Epithelial cell of prostate (primary cell): ENCODE results near the gene SLC35B4.
"Not testable (repeated sequence)": the region's sequence is repeated elsewhere in the genome, so short reads cannot be mapped to it uniquely, and the experiment has no call there.

Experiments
- DNase-seq: peaks from one replicate; pipeline ENCODE4 v3.0.0-alpha.2; 2011; ENCODE audit warnings: low read depth, low spot score
- H3K27ac ChIP-seq: fragments of 450-650 bp; 2 replicates; pipeline ENCODE4 v1.5.1; 2017; ENCODE audit warnings: mild to moderate bottlenecking

Gene SLC35B4

DNA sequence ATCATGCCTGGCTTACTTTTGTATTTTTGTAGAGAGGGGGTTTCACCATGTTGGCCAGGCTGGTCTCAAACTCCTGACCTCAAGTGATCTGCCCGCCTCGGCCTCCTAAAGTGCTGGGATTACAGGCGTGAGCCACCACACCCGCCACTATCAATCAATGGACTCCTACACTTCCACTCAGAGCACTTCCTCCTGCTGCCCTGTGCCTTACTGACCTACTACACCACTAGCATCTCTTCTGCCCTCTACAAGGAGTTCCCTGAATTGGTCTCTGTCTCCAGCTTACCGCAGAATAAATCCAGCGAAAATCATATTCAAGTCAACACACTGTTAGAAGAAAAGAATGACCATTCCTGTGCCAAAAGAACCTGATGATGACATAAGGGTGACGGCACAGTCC, 20.7 kb downstream of the SLC35B4 start:
- H3K27ac ChIP-seq, DNase-seq: not testable (repeated sequence)

DNA sequence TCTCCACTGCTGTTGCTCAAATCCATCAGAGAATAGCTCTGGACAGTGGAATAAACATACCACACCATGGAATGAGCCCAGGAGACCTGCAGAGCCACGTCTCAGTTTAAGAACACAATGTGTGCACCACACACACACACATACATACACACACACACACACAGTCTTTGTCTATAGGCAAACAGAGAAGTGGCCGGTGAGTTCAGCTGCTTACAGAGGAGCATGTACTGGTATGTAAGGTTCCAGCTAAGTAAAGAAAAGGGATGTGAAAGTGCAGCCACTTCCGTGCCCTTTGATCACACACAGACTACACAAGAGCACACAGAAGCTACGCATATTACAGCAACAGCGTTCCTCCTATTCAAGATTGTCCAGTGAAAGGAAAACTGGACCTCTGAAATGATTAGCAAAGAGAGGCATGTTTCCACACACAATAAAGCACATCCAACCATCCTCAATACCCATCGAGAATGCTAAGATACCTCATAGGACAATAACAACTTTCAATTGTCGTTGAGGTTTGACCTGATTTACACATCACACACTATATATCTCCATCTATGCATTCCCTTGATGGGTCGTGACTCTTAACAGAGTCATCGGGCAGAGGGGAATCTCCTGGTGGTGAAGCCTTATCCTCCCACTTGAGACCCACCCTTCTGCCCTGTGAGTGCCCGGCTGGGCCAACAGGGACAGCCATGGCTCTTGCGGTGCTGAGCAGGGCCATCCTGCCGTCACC, 23.6 kb downstream of the SLC35B4 start:
- DNase-seq, result no peak

DNA sequence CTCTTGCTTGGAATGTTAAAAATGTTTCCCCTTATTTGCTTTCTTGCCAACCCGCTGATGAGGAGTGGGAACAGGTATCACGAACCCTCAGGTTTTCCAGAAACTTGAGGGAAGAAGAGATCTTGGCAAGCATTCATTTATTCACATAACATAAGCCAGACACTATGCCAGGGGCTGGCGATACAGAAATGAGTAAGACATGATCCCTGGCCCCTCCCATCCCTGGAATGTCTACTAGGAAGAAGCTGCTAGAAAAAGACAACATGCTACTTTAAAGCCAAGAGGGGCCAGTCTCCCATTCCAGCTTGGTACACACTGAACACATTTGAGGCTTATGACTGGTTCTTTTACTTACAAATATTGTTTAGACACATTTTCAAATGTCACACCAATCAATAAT, 26.4 kb downstream of the SLC35B4 start:
- DNase-seq, result peak; percentile 20
- H3K27ac ChIP-seq, result peak overlapping the region; percentile 6

More for the DNA sequence above, 23.6 kb downstream of the SLC35B4 start:
- no peak overlapping the region for H3K27ac ChIP-seq

DNA sequence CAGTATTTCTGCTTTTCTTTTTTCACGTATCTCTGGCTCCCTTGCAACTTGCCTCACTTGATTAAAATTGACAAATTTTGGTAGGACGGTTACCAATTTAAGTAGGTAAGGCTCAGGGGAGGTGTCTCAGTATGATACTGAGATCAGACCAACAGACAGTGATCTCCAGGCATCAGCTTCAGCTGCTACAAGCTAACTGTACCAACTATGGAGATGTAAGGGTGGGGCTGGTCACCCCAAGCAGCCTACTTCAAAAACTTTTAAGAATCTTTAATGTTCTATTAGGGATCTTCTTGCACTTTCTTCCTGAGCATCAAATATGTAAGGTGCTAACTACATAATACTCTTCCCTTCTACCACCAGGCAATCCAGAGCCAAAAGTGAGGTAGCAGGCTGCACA, 26.9 kb downstream of the SLC35B4 start:
- no peak for DNase-seq
- H3K27ac ChIP-seq, result no peak overlapping the region

DNA sequence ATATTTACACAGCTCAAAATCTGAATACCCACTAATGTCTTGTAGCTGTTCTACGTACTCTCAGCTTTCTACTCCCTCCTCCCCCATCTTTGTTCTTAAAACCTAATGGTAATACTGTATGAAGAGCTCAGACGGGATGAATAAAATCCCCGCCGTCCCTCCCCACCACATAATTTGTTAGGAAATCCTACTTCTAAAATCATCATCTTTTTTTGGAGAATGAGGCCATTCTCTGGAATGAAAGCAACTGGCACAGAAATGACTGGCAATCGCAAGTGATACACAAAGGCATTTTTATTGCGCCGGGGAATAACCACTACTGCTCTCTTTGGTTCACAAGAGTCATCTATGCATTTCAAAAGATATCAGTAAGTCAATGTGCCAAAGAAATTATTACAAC, 27.3 kb downstream of the SLC35B4 start:
- no peak for DNase-seq
- H3K27ac ChIP-seq, result no peak overlapping the region

DNA sequence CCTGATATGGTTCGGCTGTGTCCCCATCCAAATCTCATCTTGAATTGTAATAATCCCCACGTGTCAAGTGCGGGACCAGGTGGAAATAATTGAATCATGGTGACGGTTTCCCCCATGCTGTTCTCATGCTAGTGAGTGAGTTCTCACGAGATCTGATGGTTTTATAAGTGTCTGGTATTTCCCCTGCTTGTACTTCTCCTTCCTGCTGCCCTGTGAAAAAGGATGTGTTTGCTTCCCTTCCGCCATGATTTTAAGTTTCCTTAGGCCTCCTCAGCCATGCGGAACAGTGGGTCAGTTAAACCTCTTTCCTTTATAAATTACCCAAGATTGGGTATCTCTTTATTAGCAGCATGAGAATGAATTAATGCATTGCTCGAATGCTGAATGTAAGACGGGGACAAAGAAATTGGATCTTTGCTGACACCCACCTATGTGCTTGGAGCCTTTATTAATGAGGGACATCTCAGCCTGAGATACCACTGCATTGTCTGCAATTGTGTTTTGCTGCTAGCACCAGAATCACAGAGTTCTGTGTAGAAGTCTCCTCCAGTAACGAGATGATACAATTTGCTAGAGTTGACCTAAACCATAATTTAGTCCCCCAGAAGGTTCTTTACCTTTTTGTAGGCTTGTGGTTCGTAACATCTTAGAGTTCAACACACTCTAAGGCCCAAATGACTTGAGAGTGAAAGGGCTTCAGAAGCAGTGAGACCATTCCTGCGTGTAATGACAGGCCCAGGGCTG, 28.6 kb downstream of the SLC35B4 start:
- DNase-seq, result no peak
- no peak overlapping the region for H3K27ac ChIP-seq

DNA sequence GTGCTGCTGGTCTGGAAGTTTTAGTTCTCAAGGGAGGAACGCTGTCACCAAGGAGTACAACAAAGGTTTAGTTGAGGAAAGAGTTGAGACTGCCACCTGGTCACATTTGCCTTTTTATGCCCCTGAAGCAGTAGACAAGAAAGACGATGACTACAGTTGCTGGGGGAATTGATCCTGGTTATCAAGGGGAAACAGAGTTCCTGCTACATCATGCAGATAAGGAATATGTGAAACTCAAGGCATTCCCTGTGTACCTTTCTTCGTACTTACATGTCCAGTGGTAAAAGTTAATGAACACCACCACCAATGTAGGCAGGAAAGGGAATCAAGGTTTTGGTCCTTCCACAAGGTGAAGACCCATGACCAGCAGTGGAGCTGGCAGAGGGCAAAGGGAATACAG, 31.8 kb downstream of the SLC35B4 start:
- H3K27ac ChIP-seq, result no peak overlapping the region
- DNase-seq, result no peak

DNA sequence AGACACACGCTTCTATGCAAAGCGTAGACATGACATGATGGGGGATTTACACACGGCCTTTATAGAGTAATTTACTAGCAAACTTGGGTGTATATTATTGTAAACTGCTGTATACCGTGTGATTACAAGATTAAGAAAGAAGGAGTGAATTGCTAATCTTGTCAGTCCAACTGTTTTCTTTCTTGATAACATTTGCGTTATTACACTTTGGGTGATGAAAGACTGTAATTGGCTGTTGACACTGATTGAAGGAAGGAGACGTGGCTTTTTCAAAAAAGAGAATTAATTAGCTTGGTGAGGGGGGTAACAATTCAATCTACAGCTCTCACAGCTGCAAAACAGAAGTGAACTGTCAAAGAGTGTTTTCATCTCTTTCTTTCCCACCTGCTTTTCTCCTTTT, 32.7 kb downstream of the SLC35B4 start:
- no peak overlapping the region for H3K27ac ChIP-seq
- DNase-seq, result no peak

DNA sequence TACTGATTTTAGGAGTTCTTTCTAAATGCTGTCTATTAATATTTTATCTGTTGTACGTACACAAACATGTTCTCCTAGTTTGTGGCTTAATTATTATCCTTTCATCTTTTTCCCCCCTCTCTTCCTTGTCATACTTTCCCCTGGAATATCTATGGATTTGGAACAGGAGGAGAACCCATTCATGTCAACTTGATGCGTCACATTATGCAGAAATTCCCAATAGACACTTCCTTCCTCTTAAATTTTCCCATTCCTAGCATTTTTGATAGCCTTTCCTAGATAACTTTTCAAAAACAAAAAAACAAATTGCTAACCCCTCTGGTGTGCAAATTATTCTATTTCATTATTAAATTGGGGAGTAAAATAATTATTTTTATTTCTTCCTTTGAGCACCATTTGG, 36.2 kb downstream of the SLC35B4 start:
- no peak for DNase-seq
- no peak overlapping the region for H3K27ac ChIP-seq

DNA sequence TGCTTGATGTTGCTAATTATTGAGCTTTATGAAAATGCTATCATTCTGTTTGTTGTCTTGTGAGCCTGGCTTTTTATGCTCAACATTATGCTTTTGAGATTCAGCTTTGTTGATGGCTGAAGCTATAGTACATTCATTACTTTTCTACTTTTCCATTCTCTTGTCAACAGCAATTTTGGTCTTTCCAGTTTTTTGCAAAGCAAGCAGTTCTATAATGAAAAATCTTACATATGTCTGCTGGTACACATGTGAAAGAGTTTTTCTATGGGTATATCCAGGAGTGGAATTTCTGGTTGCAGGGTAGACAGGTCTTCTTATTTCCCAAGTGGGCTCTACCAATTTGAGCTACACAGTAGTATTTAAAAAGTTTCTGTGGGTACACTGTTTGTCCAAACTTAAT, 36.8 kb downstream of the SLC35B4 start:
- DNase-seq, result no peak

DNA sequence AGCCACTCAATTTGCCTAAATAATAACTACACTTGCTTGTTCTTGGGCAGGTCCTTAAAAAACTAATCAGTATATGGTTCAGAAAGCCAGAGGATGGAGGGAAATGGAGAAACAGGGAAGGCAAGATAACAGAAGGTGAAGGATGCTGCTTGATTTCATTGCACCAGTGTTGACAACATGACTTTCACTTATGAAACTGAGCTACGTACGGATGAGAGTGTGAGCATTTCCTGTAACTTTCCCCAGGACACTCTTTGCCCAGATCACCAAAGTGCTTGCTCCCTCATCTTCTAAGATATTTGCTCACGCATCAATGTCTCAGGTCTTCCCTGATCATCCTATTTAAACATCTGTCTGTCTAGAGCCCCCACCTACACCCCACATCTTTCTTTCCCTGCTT, 37.4 kb downstream of the SLC35B4 start:
- H3K27ac ChIP-seq, result no peak overlapping the region
- no peak for DNase-seq

More for the DNA sequence above, 36.8 kb downstream of the SLC35B4 start:
- no peak overlapping the region for H3K27ac ChIP-seq

DNA sequence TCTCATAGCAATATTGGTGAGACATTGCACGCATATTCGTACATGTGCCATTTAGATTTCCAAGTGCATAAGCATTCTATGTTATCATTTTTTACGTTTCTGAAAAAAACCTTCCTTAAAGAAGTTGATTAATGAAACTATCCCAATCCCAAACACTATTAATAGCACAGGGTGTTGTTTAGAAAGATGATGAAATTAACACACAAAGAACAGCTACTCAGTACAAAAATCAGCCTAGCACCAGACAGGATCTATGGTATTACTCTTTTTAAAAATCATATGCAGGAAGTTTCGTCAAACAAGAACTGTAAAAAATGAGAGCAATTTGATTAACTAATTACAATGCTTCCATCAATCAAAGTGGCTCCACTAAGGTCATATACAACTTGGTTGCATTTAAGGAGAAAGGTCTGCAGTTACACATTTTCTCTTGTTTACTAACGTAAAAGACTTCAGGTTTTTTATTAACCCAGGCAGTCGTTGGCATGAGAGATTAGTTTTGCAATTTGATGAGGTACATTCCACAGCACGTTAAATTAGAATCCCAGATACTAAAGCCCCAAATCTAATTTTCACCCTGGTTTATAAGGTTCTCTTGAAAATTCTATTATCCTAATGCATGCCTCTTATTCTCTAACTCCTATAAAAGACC, 38.1 kb downstream of the SLC35B4 start:
- H3K27ac ChIP-seq, result no peak overlapping the region
- DNase-seq, result no peak

DNA sequence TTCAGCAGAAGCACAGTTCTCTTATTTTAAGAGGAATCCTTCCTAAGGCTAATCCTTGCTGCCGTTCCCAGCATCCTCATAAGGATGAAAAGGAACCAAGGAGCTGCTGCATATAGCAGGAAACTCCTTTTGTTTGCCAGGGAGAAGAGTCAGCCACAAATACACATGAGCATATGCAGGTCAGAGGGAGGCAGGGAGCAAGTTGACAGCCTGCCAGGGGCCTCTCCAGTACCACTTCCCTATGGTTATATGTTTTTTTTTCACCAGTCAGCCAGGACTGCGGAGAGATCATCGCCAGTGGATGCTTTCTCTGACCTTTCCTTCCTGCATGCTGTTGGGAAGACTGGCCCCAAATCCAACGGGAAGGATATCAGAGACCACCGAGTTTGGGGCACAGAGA, 39.8 kb downstream of the SLC35B4 start:
- DNase-seq, result no peak

DNA sequence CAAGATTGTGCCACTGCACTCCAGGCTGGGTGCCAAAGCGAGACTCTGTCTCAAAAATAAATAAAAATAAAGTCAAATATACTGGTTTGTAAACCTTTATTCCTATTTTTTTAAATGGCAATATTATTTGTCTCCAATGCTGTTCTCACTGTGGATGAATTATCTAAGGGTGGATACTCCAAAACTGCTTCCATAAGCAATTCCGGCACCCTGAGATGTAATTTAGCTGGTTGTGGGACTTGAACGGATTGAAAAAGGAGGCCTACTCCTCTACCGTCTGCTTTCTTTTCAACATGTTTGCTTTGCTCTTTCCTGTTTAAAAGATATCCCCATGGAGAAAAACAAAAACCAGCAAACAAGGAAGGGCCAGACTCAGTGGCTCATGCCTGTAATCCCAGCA, 54.4 kb downstream of the SLC35B4 start:
- no peak for DNase-seq
- no peak overlapping the region for H3K27ac ChIP-seq

More for the DNA sequence above, 39.8 kb downstream of the SLC35B4 start:
- H3K27ac ChIP-seq, result no peak overlapping the region

DNA sequence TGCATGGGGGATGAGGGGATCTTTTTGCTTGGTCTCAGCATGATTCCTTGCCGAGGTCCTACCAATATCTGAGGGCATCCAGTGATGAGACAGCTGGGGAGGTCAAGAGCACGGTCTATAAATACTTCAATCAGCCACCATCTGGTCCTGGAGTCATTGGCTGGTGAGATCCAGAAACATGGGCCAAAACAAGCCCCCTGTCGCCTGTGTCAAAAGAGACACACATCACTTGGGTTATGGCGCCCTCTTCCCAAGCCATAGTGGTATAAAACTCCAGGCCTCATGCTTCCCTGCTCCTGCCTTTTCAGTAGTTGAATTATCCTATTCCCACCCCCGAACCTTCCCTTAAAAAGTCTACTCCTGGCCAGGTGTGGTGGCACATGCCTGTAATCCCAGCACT, 60.9 kb downstream of the SLC35B4 start:
- DNase-seq, result no peak

DNA sequence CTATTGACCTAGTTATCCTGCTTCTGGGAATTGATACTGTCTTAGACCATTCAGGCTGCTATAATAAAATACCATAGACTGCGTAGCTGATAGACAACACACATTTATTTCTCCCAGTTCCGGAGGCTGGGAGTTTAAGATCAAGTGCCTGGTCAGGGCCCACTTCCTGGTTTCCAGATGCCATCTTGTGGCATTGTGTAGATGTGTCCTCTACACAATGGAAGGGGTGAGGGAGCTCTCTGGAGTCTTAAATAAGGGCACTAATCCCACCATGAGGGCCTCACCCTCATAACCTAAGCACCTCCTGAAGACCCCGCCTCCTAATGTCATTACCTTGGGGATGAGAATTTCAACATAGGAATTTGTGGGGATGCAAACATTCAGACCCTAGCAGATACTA, 62.4 kb downstream of the SLC35B4 start:
- no peak for DNase-seq
- no peak overlapping the region for H3K27ac ChIP-seq

More for the DNA sequence above, 60.9 kb downstream of the SLC35B4 start:
- no peak overlapping the region for H3K27ac ChIP-seq

DNA sequence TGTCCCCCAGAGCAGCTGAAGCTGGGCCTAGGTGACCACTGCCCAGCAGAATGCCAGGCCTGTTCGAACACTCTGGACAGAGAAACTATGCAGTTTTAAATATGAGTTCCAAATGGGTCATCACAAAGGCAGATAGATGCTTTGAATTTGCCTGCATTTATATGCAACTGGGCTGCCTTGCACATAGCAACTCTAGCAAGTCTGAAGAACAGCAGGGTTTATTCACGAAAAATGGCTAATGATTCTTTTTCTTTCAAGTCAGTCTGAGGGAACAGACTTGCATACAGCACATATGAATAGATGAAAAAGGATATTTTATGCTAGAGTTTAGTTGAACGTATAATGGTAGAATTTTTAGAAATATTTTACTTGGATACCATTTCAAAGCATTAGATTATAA, 68.5 kb downstream of the SLC35B4 start:
- no peak overlapping the region for H3K27ac ChIP-seq
- no peak for DNase-seq

DNA sequence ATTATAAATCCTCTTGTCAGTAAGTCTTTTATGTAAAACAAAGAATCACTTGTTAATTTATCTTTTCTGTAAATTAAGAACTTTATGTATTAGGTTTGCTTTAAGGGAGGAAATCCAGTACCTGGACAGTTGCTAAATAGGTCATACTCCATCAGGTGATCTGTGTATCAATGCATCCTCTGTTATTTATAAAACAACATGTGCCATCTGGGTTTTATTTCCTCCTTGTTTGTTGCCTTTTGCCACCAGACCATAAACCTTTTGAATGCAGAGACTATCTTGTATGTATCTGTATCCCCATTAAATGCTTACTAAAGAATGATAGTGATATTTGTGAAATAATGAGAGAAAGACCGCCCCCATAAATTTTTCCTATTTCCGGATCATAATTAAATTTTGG, 70.0 kb downstream of the SLC35B4 start:
- DNase-seq, result no peak
- H3K27ac ChIP-seq, result no peak overlapping the region

DNA sequence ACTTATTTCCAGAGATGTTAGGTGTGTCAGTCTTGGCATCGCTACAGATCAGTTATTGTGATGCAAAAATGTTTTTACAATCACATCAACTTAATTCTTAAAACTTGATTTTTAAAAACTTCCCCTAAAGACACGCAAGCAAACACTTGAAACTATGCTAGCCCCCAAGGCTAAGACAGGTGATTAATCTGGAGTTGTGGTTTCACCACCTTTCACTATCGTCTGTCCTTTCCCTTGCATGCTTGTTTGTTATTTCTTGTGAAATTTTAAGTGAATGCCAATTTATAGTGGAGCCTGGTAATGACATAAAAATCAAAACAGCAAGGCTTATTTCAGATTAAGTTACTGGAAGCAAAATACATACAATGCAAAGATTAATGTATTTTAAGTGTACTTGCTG, 70.4 kb downstream of the SLC35B4 start:
- no peak for DNase-seq

DNA sequence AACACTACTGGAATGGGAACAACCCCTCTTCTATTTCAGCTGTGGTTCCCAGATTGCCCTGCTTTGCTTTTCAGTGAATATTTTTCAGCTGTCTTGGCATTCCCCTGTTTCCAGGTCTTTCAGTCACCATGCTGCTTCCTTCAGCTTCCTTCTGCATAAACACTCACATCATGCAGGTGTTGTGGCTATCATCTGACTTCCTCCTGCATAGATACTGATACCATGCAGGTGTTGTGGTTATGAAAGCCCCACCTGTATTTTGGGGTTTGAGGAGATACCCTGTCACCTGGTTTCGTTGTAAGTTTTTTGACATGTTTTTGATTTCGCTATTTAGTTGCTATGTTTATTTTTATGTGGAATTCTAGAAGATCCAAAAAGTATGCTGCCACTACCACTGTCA, 71.5 kb downstream of the SLC35B4 start:
- no peak for DNase-seq
- no peak overlapping the region for H3K27ac ChIP-seq

More for the DNA sequence above, 70.4 kb downstream of the SLC35B4 start:
- no peak overlapping the region for H3K27ac ChIP-seq
